GM15510 (cell line): ENCODE results near the gene IGSF6.

Experiments used
- POLR2A ChIP-seq: IDR thresholded peaks from 3 replicates; pipeline ENCODE4 v1.6.1; 2011; ENCODE audit warnings: borderline replicate concordance; ENCODE audit not compliant: insufficient read length; ENCODE audit errors: extremely low read depth

IGSF6 gene

GRCh38 chr16:21611556-21612384 lies 40.6 kb downstream of the IGSF6 start:
- TF ChIP-seq POLR2A, result no peak

- no peak for TF ChIP-seq POLR2A
Observed at GRCh38 chr16:21611198-21611555, 41.2 kb downstream of the IGSF6 start.

- TF ChIP-seq POLR2A, result no peak
Observed at GRCh38 chr16:21610766-21611165, 41.6 kb downstream of the IGSF6 start.

- no peak for TF ChIP-seq POLR2A
Observed at GRCh38 chr16:21610006-21610544, 42.3 kb downstream of the IGSF6 start.

- no peak for TF ChIP-seq POLR2A
Observed at GRCh38 chr16:21608639-21609328, 43.6 kb downstream of the IGSF6 start.

GRCh38 chr16:21603928-21604327 lies 48.5 kb downstream of the IGSF6 start:
- no peak for TF ChIP-seq POLR2A

GRCh38 chr16:21602785-21603184 lies 49.6 kb downstream of the IGSF6 start:
- no peak for TF ChIP-seq POLR2A

- TF ChIP-seq POLR2A, result no peak
Observed at GRCh38 chr16:21600031-21600773, 52.2 kb downstream of the IGSF6 start.

- peak; percentile 92 for TF ChIP-seq POLR2A
Observed at GRCh38 chr16:21599122-21600030, 53.0 kb downstream of the IGSF6 start, which contains the start of gene METTL9. TSS of gene METTL9 (plus strand) at chr16:21599577. CDS start at chr16:21599734, 157 bp downstream.

GRCh38 chr16:21598701-21599121 lies 53.7 kb downstream of the IGSF6 start:
- TF ChIP-seq POLR2A, result no peak

GRCh38 chr16:21598206-21598605 lies 54.2 kb downstream of the IGSF6 start:
- no peak for TF ChIP-seq POLR2A

- TF ChIP-seq POLR2A, result no peak
Observed at GRCh38 chr16:21597561-21598030, 54.8 kb downstream of the IGSF6 start.

- TF ChIP-seq POLR2A, result no peak
Observed at GRCh38 chr16:21593530-21594289, 58.7 kb downstream of the IGSF6 start.
